HG03175 (cell line): ENCODE data around the gene MR1.
A peak's percentile ranks its signal among the peaks of the same experiment; 100 is the strongest.

ENCODE experiments used
- ATAC-seq: cut with Tn5 transposase; IDR thresholded peaks from one replicate; pipeline ENCODE4 v1.9.1; 2021; ENCODE audit warnings: mild to moderate bottlenecking, moderate library complexity; ENCODE audit not compliant: unreplicated experiment

MR1 gene

DNA sequence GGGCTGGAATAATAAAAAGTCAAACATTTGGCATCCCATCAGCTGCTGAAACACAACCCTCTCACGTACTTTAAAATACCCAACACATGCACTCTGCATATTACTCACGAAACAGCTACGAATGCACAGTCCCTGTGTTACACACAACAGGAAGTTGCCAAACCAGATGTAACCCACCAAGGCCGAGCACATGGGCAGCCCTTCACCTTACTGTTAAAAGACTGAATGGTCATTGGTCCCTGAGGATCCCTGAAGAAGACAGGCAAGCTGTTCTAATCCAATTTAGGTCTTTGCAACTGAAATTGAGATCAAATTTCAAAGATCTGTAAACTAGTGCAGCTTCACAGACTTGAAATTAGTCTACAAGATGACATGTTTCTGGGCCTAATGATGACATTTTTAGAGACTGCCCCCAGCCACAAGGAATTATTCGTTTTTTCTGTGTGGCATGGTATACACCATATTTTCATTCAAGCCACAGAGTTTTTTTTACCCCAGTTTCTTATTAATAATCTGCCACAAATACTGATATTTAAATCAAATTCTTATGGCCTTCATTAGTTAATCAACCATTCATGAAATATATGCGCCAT is 29.1 kb downstream of the MR1 start:
- peak; percentile 76 for ATAC-seq

DNA sequence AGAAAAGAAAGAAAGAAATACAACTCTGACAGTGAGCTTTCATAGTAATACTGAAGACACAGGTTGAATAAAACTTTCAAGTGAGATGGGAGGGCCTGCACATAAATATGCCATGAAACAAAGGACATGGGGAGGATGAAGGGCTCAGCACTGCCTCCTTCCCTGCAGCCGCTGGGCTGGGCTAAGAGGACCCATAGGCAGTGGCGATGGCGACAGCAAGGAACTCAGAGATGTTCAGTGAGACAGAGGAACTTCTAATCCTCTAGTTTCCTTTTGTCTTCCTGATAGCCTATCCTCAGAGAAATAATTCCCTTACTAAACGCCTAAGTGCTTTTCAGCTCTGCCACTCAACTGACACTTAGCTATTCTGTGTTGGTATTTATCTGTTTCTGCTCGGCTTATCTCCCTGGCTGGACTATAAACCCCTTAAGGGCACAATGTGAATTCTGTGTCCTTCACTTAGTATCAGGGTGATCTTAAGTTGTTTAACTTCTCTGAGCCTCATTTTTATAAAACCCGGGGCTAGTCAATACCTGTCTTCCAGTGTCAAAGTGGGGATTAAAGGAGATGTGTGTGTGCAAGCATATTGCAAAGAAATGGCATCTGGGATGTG is 30.3 kb downstream of the MR1 start:
- ATAC-seq = no peak

DNA sequence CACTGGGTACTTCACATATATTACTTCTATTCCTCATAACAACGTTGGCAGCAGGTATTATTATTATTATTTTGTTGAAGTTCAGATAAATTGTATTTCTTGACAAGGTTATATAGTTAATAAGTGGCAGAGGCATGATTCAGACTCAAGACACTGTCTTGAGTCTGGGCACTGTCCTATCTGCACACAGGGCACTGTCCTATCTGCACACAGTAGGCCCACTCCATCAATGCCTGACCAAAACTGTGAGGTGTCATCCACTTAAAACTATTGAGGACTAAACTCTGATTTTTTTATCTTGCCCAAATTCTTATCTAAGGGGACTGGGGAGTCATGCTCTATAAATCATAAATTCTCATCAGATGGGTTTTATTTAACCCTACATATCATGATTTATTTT is 30.9 kb downstream of the MR1 start:
- no peak for ATAC-seq

DNA sequence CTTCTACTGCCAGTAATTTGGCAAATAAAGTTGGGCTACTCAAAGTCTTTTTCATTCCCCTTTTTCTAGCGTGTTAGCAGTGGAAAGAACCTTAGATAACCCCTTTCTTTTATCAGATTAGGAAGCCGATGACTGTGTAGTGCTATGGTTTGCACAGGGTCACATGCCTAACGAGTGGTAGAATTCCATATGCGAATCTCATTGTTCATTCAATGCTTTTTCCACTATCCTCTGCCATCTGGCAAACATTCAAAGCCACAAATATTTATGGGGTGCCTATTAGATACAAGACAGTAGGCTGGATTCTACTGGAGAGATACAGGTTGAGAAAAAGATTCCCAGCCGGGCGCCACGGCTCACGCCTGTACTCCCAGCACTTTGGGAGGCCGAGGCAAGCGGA is 39.9 kb downstream of the MR1 start:
- ATAC-seq = no peak

- ATAC-seq = no peak
Measured at GRCh38 chr1:181075766-181076350, 42.1 kb downstream of the MR1 start.

GRCh38 chr1:181076852-181077251 is 43.1 kb downstream of the MR1 start:
- ATAC-seq = no peak

- no peak for ATAC-seq
Measured at GRCh38 chr1:181077576-181078242, 43.9 kb downstream of the MR1 start.

GRCh38 chr1:181079382-181079781 is 45.6 kb downstream of the MR1 start:
- no peak for ATAC-seq

DNA sequence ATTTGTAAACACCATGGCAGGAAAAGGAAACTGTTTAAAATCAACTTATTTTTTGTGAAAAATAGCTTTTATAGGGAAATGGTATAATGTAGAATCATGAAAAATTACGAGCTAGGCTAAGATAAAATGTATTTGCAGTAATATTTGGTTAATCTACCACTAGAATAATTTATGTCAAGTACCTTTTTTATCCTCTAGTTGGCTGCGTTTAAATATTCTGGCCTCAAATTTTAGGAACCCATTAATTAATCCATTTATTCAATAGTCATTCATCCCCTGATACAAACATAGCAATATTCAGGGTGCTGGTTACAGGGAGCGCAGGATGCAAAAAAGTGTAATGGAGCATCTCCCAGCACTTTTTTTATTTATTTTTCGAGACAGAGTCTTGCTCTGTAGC is 46.1 kb downstream of the MR1 start:
- no peak for ATAC-seq

DNA sequence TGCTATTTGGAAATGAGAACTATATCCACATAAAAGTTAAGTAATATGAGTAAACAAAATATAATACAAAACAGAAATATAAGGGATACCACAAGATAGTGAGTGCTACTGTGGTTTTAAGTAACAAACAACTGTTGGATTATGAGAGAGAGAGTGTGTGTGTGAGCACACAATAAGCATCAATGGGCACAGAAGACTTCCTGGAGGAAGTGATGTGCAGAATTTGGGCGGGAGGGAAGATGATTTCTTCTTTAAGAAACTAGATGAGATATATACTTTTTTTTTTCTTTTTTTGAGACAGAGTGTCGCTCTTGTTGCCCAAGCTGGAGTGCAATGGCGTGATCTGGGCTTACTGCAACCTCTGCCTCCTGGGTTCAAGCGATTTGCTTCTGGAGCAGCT is 46.8 kb downstream of the MR1 start:
- no peak for ATAC-seq

DNA sequence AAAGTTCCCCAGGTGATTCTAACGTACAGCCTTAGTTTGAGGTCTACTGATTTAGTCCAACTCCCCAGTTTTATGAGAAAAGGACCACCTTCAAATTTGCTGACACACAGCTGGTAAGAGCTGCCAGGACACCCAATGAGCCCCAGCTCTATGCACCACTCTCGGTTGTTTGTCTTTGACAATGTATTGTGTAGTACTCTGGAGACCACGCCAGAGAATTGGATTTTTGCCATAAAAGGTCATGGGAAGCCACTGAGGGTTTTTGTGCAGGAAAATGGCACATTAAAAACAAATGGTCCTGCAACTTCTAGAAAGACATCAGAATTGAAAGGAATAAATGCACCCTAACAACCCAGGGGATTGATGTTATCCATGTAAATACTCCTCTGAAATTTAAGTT is 47.6 kb downstream of the MR1 start:
- ATAC-seq = no peak

DNA sequence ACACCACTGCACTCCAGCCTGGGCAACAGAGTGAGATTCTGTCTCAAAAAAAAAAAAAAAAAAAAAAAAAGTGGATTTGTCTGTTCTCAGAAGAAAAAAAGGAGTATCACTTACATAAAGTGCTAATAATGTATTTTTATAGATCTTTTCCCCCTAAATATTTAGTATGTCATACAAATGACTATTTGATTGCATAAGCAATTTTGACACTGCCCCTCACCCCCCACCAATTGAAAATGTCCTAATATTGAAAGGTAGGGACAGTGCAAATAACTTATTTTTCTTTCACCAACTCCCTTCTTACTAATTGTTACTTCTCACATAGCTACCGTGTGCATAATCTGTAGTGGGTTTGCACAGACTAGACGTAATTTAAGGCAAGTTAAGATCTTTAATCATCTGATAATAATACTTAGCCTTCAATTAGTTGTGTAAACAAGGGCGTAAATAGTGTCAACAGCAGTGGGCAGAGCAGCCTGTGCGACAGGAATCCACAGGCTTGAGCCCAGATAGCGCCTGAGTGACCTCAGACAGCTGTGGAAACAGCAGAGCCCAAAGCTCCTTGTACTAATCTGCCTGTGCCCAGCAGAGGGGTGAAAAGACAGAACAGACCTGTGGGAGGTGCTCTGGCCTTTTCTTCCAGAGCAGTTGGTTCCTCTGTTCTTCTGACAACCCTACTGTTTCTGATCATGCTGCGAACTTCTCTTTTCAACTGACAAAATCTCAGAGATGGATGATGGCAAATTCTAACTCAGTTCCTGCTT is 50.2 kb downstream of the MR1 start:
- ATAC-seq = peak; percentile 35

DNA sequence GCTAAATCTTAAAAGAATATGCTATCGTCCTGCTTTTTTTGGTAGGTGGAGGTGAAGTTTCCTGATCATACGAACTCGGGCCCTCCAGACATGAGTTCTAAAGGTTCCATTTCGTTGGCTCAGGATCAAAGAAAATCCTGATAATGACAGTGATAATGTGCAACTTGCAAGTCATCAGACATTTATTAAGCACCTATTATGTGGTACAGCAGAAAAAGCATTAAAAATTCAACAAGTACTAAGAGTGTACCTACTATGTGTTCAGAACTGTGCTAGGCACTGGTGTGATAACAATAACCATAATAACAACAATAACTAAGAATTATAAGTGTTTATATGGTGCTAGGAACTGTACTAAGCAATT is 50.8 kb downstream of the MR1 start:
- no peak for ATAC-seq

- ATAC-seq = no peak
Measured at GRCh38 chr1:181086091-181086490, 52.3 kb downstream of the MR1 start.

DNA sequence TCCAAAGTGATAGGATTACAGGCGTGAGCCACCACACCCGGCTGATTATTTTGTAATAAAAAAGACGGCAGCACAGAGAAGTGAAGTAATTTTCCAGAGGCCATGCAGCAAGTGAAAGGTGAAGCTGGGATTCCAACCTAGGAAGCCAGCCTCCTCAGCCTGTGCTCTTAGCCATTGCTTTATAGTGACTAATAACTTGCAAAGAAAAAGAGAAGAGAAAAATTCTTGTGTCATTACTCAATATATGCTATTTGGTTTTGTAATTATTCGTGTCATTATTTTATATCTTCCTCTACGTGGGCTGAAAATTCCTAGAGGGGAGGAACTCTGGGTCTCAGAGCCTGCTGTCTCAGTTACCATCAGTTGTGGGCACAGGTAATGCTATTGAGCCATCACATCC is 53.1 kb downstream of the MR1 start:
- ATAC-seq = no peak

DNA sequence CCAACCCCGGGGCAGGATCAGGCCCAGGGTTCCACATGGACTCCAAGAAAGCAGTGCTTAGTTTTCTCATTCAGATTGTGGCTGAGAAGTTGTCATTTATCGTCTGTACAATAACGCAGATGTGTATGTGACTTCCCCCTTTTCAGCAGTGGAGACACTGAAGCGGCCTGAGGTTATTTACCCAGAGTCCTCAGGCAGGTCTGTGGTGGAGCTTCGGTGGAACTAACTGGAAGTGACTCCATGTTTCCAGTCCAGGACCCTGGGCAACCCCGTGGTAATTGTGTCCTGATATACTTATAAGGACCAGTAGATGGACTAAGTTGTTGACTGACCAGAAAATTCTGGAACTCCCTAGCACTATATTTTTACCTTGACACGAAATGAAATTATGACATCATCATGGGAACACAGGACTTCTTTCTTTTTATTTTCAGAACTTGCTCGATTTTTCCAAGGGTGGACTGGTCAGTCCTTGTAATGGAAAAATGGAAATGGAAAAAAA is 53.7 kb downstream of the MR1 start:
- no peak for ATAC-seq

GRCh38 chr1:181088079-181089016 is 54.6 kb downstream of the MR1 start, which contains the start of gene IER5:
IER5 (plus strand) TSS chr1:181088700; CDS start chr1:181088903, 203 bp downstream.
- ATAC-seq = peak; percentile 75

DNA sequence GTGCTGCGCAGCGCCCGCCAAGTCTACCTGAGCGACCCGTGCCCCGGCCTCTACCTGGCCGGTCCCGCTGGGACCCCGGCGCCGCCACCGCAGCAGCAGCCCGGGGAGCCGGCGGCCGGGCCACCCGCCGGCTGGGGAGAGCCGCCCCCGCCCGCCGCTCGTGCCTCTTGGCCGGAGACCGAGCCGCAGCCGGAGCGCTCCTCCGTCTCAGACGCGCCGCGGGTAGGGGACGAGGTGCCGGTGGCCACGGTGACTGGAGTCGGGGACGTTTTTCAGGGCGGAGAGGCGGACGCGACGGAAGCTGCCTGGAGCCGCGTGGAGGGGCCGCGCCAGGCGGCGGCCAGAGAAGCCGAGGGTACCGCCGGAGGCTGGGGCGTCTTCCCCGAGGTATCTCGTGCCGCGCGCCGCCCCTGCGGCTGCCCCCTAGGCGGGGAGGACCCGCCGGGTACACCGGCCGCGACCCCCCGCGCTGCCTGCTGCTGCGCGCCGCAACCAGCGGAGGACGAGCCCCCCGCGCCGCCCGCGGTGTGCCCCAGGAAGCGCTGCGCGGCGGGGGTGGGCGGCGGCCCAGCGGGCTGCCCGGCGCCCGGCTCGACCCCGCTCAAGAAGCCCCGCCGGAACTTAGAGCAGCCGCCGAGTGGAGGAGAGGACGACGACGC is 55.4 kb downstream of the MR1 start:
- ATAC-seq = peak; percentile 15

DNA sequence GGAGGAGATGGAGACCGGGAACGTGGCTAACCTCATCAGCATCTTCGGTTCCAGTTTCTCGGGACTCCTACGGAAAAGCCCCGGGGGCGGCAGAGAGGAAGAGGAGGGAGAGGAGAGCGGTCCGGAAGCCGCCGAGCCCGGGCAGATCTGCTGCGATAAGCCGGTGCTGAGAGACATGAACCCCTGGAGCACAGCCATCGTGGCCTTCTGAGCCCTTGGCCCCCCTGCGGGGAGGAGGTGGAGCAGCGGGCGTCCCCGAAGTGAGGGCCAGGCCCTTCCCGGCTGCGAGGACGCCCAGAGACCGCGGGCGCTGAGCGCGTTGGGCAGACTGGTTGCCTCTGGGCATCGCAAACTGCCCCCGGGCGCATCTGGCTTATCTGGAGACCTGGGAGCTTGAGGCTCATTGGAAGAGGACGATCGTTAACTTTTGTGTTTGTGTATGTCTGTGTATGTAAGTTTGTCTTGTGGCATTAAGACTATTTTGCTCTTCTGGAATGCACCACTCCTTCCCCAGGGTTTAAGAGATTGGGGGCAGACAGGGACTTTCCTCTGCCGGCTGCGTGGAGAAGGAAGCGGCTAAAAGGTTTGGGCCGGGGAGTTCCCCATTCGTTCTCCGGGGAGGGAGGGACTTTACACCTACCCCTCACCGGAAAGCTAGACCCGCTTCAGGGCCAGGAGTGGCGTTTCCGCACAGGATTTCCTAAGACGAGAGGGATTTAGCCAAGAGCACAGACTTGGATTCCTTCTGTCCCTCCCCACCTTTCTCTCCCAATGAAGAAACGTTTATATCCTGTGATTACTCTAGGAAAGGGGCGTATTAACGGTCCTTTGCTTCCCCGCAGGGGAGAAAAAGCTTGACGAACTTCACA is 56.1 kb downstream of the MR1 start:
- peak; percentile 36 for ATAC-seq
